GM23248 (cell line): ENCODE measurements around the gene B4GALT2.

Experiments used
- EZH2 ChIP-seq: fragments of 200-600 bp; sonication (generic); IDR thresholded peaks from 2 replicates; pipeline ENCODE4 v1.6.1; 2018; ENCODE audit warnings: antibody characterized with exemption, mild to moderate bottlenecking; ENCODE audit not compliant: insufficient read depth, poor library complexity, severe bottlenecking
- EZH2phosphoT487 ChIP-seq: fragments of 200-600 bp; sonication (generic); IDR thresholded peaks from 2 replicates; pipeline ENCODE4 v1.6.1; 2018; ENCODE audit warnings: antibody characterized with exemption, moderate library complexity, mild to moderate bottlenecking, low read depth; ENCODE audit not compliant: insufficient read depth

DNA sequence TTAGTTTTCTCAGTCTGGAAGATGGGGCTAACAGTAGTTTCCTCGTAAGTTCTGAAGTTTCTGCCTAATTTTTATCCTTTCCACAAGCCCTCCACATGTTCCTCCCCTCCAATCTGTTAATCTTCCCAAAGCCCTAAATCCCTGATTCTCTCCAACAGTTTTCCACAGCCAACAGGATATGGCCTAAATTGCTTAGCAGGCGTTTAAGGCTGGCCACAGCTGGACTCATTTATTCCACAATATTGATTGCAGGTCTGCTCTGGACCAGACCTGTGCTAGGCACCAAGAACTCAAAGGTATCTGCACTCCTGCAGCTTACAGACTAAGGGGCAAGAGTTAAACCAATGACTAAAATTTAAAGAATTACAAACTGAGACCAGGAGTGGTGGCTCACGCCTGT, 48.3 kb downstream of the B4GALT2 start:
- TF ChIP-seq EZH2phosphoT487 (no peak), EZH2 (no peak)
